ENCODE data around the gene PSMF1.

GRCh38 chr20:1150968-1151367, 32.6 kb downstream of the PSMF1 start:
- TF ChIP-seq CTCF (IDR thresholded peaks at IDR 0.05; ENCODE audit: low read length) (no peak), EZH2phosphoT487 (IDR thresholded peaks at IDR 0.05; ENCODE audit: low read length) (no peak), EZH2 (optimal IDR thresholded peaks at IDR 0.05; ENCODE audit: low read depth, low read length) (no peak)

Measured in MM.1S (cell line).